Stimulated activated CD8-positive, alpha-beta memory T cell treated with anti-CD3 and anti-CD28 coated beads, Interleukin-15, amount 100 ng/mL, for 4 hours (primary cell): ENCODE measurements around the gene NDUFS6.
"Not testable (repeated sequence)": the region's sequence is repeated elsewhere in the genome, so short reads cannot be mapped to it uniquely, and the experiment has no call there.

Experiments used
- DNase-seq, 2 donors: peaks; one replicate each; pipeline ENCODE4 v3.0.0-alpha.2; 2020; ENCODE audit warnings: low read depth in 2 of 2

Gene NDUFS6

GRCh38 chr5:1797103-1797800, 4.0 kb upstream of the NDUFS6 start:
- DNase-seq = no peak

- DNase-seq = no peak
Measured at GRCh38 chr5:1797855-1798254, 3.4 kb upstream of the NDUFS6 start.

- not testable (repeated sequence) for DNase-seq
Measured at GRCh38 chr5:1798589-1798988, 2.6 kb upstream of the NDUFS6 start.

- DNase-seq = peak in 1 of 2 donors; percentile 27
Measured at GRCh38 chr5:1799110-1799601, 2.1 kb upstream of the NDUFS6 start.

GRCh38 chr5:1799602-1800471, 1.4 kb upstream of the NDUFS6 start, which contains the start of gene MRPL36:
Gene MRPL36 (minus strand): TSS chr5:1799837. CDS start chr5:1798935, 902 bp downstream.
- DNase-seq = peak; percentile 84 to 85

- peak in 1 of 2 donors; percentile 24 for DNase-seq
Measured at GRCh38 chr5:1800472-1801221, 560 bp upstream of the NDUFS6 start.

- no peak for DNase-seq
Measured at GRCh38 chr5:1801967-1802295, 724 bp downstream of the NDUFS6 start.

GRCh38 chr5:1803192-1803591, 2.0 kb downstream of the NDUFS6 start:
- no peak for DNase-seq

GRCh38 chr5:1804001-1804690, 2.9 kb downstream of the NDUFS6 start:
- DNase-seq = no peak

- DNase-seq = no peak
Measured at GRCh38 chr5:1805326-1805725, 4.1 kb downstream of the NDUFS6 start.

GRCh38 chr5:1805736-1806135, 4.5 kb downstream of the NDUFS6 start:
- DNase-seq = no peak

GRCh38 chr5:1806199-1806598, 5.0 kb downstream of the NDUFS6 start:
- no peak for DNase-seq

GRCh38 chr5:1806974-1807373, 5.8 kb downstream of the NDUFS6 start:
- no peak for DNase-seq

- no peak for DNase-seq
Measured at GRCh38 chr5:1807451-1808185, 6.4 kb downstream of the NDUFS6 start.

- no peak for DNase-seq
Measured at GRCh38 chr5:1808439-1808838, 7.2 kb downstream of the NDUFS6 start.

GRCh38 chr5:1809416-1810035, 8.3 kb downstream of the NDUFS6 start:
- no peak for DNase-seq

- no peak for DNase-seq
Measured at GRCh38 chr5:1810581-1811101, 9.4 kb downstream of the NDUFS6 start.

GRCh38 chr5:1814183-1815020, 13.2 kb downstream of the NDUFS6 start:
- no peak for DNase-seq

GRCh38 chr5:1815071-1815786, 14.0 kb downstream of the NDUFS6 start:
- no peak for DNase-seq
